Cardiac fibroblast (primary cell): ENCODE data around the gene LRRC14B.

ENCODE experiments used
- DNase-seq, 2 donors: peaks; one replicate each; pipeline versions ENCODE4 v3.0.0 to v3.0.0-alpha.2; 2010; ENCODE audit warnings: low read depth in 2 of 2
- H3K4me3 ChIP-seq, 2 donors: replicated peaks in 1 of 2; 1 replicate in 1 of 2; 2 replicates in 1 of 2; pipeline ENCODE4 v1.5.1; 2011; ENCODE audit warnings: low read depth in 2 of 2, low read length in 2 of 2, mild to moderate bottlenecking in 2 of 2, moderate library complexity in 1 of 2
- TF ChIP-seq, protein P1 (sequence below): IDR thresholded peaks from one replicate; pipeline ENCODE4 v1.5.1; 2011; ENCODE audit warnings: low read depth, mild to moderate bottlenecking, low read length, inconsistent platforms

Gene LRRC14B

DNA sequence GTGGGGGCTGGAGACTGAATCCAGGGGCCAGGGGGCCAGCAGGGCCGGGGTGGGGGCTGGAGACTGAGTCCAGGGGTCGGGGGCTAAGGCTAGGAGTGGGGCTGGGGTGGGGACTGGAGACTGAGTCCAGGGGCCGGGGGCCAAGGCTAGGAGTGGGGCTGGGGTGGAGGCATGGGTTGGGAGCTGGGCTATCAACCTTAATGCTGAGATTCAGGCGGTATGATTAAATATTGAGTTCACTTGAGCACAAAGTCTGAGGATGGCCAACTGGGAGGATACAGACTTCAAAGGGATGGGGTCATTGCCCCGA is 17.0 kb upstream of the LRRC14B start:
- TF ChIP-seq, protein P1, sequence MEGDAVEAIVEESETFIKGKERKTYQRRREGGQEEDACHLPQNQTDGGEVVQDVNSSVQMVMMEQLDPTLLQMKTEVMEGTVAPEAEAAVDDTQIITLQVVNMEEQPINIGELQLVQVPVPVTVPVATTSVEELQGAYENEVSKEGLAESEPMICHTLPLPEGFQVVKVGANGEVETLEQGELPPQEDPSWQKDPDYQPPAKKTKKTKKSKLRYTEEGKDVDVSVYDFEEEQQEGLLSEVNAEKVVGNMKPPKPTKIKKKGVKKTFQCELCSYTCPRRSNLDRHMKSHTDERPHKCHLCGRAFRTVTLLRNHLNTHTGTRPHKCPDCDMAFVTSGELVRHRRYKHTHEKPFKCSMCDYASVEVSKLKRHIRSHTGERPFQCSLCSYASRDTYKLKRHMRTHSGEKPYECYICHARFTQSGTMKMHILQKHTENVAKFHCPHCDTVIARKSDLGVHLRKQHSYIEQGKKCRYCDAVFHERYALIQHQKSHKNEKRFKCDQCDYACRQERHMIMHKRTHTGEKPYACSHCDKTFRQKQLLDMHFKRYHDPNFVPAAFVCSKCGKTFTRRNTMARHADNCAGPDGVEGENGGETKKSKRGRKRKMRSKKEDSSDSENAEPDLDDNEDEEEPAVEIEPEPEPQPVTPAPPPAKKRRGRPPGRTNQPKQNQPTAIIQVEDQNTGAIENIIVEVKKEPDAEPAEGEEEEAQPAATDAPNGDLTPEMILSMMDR: no peak
- no peak for DNase-seq
- no peak overlapping the region for H3K4me3 ChIP-seq

GRCh38 chr5:174876-175465 is 16.3 kb upstream of the LRRC14B start:
- TF ChIP-seq, protein P1: no peak
- DNase-seq: no peak
- no peak overlapping the region for H3K4me3 ChIP-seq

DNA sequence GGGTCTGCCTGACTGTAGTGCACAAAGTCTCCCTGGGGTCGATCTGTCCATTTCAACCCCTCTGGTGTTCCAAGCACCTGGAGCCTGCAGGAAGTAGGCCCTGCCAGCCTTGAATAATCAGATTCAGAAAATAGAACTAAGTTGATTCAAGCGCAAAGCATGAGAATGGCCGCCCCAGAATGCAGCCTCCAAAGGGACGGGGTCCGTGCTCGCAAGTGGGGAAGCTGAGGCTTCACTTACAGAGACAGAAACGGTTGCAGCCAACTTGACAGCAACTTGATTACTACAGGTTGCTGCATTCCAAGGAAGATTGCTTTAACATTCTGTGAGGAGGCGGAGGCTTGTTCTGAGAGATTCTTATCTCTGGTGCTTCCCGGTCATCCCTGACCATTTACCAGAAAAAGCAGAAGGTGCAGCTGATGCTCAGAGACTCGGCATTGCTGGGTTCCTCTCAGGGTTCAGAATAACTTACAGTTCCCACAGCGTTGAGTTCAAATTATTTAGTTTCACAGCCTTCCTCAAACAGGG is 14.9 kb upstream of the LRRC14B start:
- TF ChIP-seq, protein P1: no peak
- no peak for DNase-seq
- no peak overlapping the region for H3K4me3 ChIP-seq

- TF ChIP-seq, protein P1: no peak
- no peak for DNase-seq
- no peak overlapping the region for H3K4me3 ChIP-seq
Measured at GRCh38 chr5:178110-178509, 13.2 kb upstream of the LRRC14B start.

- DNase-seq: no peak
Measured at GRCh38 chr5:179401-179800, 11.9 kb upstream of the LRRC14B start.

GRCh38 chr5:180286-180918 is 10.9 kb upstream of the LRRC14B start:
- H3K4me3 ChIP-seq: no peak overlapping the region
- TF ChIP-seq, protein P1: no peak
- no peak for DNase-seq

More at GRCh38 chr5:179401-179800, 11.9 kb upstream of the LRRC14B start:
- TF ChIP-seq, protein P1: no peak
- H3K4me3 ChIP-seq: no peak overlapping the region
